COLO668 (cell line): ENCODE measurements around the gene NT5DC1.

ENCODE experiments used
- DNase-seq: peaks from one replicate; lab custom pipeline; 2025; ENCODE audit not compliant: unreplicated experiment; lab: John Stamatoyannopoulos, UW

The NT5DC1 gene

DNA sequence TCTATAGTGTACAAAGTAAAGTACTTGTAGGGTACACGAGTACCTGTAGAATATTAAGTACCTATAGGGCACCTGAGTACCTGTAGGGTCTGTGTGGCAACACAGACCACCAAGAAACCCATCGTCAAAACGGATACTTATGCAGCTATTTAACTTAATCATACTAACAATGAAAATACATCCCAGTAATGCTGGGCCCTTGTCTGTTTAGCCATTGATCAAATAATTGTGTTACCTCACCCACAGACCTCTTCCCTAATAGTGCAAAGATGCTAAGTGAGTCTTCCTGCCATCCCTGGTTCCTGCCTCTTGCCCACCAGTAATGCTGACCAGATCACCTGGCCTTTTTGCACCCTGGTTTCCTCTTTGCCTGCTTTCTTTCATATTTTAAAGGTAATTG is 32.8 kb downstream of the NT5DC1 start:
- no peak for DNase-seq

DNA sequence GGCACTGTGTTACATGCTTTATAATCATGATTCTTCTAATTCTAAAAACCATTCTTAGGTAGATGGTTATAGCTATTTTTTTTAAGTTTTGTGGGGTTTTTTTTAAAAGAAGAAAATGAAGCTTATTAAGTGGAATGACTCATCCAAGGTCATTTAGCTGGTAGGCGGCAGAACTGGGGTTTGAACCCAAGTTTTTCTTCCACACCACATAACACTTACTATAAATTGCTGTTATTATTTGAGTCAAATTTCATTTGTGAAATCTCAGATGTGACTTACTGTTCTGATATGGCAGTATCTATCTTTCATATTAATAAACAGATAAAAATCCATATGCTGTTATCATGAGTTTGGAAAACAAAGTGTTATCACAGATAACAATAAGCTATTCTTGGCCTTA is 35.7 kb downstream of the NT5DC1 start:
- no peak for DNase-seq

DNA sequence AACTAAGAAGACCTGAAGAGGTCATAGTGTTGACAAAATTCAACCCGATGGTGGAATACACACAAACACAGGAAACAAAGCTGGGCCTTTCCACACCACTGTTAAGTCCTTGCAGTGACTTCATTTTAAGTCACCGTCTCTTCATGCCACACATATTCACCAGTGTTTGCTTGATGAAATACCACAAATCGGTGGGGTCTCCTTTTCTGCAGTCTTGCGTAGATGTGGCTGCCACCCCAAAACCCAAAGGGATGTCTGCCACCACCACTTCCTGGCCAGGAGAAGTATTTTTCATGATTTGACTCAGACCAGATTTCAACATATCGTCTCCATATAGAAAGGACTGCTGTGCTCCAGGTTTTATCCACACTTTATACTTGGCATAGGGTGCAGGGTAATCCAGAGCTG is 36.3 kb downstream of the NT5DC1 start:
- DNase-seq = no peak

DNA sequence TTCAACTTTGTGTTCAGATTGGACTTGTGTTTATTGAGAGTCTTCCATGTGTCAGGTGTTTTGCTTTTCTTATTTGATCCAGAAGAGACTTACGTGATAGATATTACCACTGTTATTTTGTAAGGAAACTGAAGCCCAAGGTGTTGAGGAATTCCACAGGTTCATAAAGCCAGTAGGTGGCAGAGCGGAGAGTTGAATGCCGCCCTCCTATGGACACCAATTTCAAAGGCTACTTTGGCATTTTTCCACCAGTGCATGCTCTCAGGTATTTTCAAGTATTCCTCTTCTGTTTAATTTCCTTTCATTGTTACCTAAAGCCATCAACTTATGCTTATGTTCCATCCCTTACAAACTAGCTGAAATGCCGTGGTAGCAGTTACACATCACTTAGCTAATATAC is 39.3 kb downstream of the NT5DC1 start:
- no peak for DNase-seq

DNA sequence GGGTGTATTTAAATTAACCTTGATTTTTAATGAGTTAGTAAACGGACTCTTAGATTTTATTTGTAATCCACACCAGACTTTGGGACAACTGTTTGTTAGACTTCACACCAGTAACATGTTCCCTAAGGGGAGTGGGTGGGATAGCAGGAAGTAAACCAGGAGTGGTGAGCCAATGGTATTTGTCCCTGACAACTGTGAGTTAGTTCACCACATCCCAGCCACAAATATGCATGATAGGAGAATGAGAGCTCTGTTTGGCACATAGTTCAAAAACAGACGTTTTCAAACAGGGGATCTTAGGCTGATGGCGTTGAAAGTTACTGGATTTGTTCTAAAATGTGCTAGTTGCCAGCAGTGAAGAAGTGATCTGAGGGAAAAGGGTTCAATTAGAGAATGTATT is 44.0 kb downstream of the NT5DC1 start:
- DNase-seq = no peak

DNA sequence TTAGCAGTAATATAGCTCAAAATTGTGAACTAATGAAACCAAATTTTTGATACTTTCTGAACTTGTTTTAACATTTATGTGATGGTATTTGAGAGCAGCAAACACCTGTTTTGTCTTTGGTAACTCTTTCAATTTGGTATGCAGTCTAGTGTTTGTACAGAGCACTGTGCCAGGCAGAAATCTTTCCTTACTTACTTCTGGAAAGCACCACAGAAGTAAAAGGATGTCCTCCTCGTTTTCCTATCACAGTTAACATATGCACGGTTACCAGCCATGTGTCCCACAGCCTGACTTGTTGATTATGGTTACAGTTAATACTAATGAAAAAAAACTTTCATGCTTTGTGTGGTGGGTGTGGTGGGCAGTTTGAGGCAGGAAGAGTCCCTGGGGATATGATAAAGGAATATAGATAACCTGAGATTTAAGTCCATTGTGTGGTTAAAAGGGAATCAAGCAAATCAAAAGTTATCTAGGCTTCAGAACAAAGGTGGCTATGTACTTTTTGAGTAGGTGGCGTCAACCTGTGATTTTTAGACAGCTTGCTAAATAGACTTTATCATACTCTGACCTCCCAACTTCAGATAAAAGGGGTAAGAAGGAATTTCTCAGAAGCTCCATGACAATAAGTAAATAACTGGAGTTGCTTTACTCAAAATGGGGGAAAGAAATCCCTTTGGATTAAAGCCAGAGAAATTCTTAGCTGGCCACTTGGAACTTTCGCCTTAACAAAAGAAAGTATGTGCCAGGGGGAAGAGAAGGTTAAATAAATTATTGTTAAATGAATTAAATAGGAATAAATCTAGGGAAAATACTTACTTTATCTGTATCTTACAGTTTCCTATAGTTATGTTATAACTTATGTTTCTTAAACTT is 45.4 kb downstream of the NT5DC1 start:
- DNase-seq = no peak

DNA sequence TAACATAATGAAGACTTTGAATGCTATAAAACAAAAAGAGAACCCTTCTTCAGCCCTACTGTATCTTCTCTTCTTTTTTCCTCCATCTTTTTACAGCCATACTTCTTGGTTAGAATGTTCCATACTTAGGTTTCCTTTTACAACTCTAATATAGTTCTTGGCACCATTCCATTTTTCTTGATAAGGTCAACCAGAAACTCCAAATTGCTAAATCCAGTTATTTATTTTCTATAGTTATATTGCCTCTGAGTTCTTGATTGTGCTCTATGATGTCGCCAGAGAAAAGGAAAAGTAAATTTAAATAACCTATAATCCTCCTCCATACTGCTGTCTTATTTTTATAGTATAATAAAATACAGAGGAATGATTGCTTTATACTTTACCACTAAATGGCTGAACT is 52.0 kb downstream of the NT5DC1 start:
- DNase-seq = no peak

DNA sequence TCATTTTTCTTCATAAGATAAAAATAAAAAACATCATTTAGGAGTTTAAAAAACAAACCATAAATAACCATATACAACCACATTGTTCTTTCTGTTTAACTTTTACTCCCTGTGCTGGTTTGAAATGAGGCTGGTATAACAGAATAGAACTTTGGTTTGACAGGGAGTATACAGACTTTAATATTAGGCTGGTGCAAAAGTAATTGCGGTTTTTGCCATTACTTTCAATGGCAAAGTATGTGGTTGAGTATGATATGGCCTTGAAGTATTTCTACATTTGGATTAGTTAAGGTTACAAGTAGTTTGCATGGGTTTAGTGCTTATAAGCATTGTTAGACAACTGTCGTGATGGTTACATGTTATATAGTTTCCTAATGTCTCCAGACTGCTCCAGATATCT is 54.2 kb downstream of the NT5DC1 start:
- DNase-seq = no peak

DNA sequence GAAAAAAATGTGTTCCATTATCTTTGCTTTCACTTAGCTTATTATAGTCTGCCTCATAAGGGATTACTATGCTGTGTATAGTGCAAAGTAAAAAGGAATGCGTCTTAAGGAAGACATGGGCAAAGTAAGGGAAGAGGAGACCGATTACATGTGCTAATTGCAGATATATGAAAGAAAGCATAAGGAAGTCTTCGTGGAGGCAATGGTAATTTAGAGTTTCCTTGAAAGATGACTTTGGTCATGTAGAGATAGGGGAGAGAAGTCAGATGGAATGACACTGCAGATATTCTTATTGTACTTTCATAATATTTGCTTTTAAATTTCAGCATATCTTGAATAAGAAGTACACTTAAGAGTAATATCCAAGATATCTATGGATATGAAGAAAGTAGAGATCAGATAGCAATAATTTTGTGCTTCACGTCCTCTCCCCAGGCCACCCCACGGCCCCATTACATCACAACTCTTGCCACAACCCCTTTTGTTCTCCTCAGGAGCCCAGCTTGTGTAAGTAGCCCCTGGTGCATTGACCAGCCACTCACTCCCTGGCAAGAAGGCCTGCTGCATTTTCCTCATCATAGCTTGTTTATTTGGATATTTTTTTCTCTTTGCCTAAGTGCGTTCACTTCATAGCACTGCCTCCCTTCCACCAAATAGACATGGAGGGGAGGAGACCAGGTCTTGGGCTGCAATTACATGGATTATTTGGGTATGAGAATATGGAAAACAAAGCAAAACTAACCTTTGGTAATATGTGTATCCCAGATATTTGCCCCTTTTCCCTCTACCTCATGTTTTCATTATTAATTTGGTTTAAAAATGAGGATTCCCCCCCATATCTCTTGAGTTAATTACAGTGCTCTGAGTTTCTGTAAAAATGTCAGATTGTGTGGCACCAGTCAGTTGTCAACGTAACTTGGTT is 56.0 kb downstream of the NT5DC1 start:
- DNase-seq = no peak

DNA sequence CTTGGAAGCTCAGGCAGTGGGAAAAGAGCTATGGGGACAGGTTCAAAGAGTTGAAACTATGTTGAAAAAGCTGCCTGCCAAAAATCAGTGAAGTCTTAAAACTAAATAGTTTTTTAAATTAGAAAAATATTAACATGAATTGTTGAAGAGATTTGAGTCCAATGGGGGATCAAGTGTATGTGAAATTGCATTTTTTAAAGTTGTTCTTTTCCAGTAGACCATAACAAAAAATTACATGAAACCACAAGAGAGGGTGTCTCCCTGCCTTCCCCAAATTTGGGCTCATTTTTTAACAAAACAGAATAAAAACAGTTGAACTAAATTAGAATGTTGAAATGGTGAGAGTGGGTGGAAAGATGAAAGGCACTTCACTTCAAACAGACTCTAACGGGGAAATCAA is 56.7 kb downstream of the NT5DC1 start:
- DNase-seq = no peak

DNA sequence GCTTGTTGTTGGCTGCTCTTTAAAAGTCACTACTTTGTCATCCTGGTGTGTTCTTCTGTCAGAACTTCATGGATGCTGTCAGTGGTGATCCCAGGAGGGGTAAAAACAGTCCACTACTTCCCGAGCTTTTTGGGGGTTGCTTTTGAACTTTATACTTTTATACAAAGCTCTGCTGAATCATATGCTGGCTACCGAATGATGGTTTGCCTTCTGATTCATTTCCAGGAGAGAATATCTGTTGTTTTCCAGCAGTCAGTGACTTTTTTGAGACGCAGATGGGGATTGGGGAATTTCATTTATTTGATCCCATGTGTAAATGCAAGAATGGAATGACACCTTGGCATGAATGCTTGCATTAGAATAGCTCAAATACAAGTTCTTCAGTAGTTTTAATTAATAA is 58.0 kb downstream of the NT5DC1 start:
- DNase-seq = no peak

DNA sequence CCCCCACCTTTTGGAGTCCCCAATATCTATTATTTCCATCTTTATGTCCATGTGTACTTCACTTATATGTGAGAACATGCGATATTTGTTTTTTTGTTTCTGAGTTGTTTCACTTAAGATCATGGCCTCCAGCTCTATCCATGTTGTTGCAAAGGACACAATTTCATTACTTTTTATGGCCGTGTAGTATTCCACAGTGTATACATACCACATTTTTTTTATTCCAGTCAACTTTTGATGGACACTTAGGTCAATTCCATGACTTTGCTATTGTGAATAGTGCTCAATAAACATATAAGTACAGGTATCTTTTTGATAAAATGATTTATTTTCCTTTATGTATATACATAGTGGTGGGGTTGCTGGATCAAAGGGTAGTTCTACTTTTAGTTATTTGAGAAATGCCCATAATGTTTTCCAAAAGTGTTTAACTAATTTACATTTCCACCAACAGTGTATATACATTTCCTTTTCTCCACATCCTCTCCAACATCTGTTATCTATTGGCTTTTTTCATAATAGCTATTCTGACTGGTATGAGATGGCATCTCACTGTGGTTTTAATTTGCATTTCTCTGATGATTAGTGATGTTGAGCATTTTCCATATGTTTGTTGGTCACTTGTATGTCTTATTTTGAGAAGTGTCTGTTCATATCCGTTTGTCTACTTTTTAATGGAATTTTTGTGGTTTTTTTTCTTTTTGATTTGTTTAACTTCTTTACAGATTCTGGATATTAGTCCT is 59.3 kb downstream of the NT5DC1 start:
- DNase-seq = no peak

DNA sequence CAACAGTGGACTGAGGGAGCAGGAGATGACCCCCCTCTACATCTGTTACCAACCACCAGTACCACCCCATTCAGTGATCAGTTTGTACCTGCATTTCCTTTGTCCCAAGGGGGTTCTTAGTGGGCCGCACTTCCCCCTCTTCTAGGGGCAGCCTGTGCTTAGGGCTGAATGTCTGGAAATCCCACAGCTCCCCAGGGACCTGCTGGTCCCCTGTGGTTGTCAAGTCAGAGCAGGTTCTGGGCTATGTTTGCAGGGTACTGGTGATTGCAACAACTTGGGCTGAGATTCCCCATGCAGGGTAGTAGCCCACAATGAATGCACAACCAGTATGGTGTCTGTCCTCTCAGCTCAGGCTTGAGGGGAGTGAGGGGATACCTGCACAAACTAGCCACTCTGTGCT is 64.9 kb downstream of the NT5DC1 start:
- no peak for DNase-seq

DNA sequence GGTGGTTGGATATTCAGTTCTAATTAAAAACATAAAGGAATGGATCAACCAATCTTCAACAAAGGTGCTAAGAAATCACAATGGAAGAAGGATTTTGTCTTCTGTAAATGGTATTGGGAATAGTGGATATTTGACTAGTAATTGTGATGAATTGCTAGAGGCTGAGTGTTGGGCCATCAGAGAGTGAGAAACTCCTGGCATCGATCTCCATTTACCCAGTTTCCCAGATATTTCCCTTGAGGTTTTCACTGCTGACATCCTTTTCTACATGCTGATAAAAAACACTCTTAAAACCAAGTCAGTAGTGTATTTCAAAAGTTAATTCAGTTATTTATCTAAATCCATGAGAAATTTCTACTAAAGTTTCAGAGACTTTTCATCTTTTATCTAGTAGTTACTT is 65.7 kb downstream of the NT5DC1 start:
- no peak for DNase-seq

DNA sequence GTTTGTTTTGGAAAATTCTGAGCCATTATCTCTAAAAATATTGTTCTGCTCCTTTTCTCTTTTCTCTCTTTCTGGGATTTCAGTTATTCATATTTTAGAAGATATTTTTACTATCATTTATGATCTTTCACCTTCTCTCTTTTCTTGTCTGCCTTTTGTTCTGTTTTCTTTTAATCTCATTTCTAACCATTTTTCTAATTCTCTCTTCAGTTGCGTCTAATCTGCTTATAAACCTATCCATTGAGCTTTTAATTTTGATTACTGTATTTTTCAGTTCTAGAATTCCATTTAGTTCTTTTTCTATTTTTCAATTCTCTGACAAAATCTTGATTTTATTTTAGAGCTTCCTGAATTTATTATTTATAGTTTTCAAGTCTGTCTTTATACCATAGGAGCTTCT is 67.5 kb downstream of the NT5DC1 start:
- no peak for DNase-seq

DNA sequence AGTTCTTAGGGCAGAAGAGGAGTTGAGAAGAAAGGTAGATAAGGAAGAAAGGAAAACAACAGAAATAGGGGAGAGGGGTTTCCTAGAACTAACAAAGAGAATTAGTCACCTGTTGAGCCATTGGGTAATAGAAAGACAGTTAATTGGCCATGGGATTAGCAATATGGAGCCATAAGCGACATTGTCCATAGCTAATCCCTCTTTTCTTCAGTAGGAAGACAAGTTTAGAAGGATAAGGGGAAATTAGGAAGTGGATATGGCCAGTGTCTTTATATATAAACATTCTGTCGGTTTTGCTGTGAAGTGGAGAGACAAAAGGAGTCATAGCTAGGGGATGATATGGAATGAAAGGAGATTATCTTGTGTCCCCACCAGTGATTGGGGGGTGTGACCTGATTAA is 69.2 kb downstream of the NT5DC1 start:
- no peak for DNase-seq

DNA sequence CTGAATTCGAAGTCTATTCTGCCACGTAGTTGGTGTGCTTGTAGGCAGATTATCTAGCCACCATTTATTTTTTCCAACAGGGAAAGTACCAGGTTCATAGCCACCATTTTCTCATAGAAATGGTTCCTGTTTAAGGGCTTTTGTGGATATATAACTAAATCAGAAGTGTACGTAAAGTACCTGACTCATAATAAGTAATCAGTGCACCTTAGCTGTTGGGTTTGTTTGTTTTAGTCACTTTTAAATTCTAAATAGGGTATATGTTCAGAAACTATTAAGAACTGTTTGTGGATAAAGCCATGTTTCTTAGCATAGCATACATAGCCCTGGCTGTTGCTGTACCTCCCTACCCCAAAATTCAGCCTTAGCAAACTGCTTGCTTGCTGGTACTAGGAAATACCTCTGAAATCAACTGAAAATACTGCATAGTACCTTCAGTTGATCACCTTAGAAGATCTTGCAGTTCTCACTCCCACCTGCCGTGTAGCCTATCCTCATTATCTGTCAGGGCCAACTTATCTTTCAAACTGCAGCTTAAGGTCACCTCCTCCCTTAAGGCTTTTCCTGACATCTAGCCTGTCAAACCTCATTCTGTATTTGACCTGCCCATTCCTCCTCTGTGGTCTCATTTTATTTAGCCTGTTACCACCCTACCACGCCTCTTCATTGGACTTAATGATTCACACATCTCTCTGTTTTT is 69.9 kb downstream of the NT5DC1 start:
- no peak for DNase-seq

DNA sequence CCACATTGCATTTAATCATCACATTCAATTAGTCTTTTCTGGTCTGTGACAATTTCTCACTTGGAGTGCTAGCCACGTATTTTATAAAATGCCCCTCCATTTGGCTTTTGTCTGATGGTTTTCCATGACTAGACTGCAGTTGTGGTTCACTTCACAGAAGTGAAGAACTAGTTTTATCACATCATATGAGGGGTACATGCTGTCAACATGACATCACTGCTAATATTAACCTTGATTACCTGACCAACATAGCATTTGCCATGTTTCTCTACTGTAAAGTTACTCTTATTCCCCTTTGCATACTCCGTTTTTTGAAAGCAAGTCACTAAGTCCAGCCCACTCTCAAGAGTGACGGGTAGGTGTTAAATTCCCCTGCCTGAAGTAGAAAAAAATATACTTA is 73.3 kb downstream of the NT5DC1 start:
- DNase-seq = no peak

DNA sequence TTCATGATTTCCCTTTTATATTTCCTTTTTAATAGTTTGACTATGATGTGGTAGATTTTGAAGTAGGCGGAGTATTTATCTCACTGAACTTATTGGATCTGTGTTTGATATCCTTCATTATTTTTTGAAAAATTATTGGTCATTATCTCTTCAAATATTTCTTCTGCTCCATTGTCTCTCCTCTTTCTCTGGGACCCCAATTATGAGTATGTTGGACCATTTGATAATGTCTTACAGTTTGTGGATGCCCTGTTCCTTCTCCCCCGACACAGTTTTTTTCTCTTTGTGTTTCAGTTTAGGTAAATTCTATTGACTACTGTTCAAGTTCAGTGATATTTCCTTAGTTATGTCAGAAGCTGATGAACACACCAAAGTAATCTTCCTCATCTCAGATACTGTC is 74.7 kb downstream of the NT5DC1 start:
- DNase-seq = no peak

DNA sequence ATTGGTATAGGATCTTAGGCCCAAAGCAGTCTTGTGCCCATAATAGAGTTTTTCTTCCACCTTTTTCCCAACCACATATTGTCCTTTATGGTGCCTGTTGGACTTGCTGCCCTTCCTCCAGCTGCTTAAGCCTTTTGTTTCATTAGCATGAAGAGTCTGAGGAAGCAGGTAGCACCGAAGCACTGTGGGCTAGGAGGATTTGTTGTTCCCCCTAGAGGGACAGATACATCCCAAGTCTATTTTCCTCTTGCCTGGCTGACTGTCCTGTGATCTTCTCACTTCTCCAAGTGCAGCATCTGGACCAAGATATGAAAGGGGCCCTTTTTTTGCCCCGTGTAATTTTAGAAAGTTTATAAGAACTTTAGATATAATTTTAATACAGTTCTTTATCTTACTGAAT is 75.9 kb downstream of the NT5DC1 start:
- DNase-seq = no peak

DNA sequence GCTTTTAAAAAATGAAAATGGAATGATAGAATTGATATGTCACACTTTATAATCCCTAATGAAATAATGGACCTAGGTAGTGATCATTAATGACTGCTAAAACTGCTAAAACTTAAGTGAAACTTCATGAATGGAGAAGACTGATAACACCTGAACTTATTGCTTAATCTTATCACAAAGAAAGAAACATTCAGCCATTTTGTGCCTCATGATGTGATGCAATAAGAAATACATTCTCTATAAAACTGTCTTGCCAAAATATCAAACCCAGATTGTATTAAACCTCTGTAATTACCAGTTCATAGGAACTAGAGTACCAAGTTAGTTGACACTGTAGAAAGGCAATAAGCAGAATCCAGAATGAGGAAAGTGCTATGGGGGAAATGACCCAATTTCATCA is 79.7 kb downstream of the NT5DC1 start:
- DNase-seq = no peak
